Transverse colon (tissue), 4 donors: ENCODE results near the gene PITX3. TPM values are rescaled to one million over a fixed set of nuclear protein-coding genes. Genes with fewer than 3 reads are reported as not detected.

ENCODE experiments used
- DNase-seq: peaks from one replicate; pipeline ENCODE4 v3.0.0-alpha.2; 2019
- H3K27ac ChIP-seq, 4 donors: fragments of 200-600 bp; sonication (generic); 2 replicates each; pipeline ENCODE4 v1.5.1; 2016 to 2018; ENCODE audit warnings: inconsistent platforms in 4 of 4
- H3K27me3 ChIP-seq: fragments of 200-600 bp; sonication (generic); 2 replicates; pipeline ENCODE4 v1.5.1; 2017; ENCODE audit warnings: inconsistent platforms
- H3K36me3 ChIP-seq, 4 donors: fragments of 200-600 bp; sonication (generic); 2 replicates each; pipeline ENCODE4 v1.5.1; 2017 to 2019; ENCODE audit warnings: inconsistent platforms in 4 of 4
- H3K4me1 ChIP-seq, 4 donors: fragments of 200-600 bp; sonication (generic); 2 replicates each; pipeline ENCODE4 v1.5.1; 2017 to 2020; ENCODE audit warnings: inconsistent platforms in 4 of 4
- H3K4me3 ChIP-seq, 4 donors: fragments of 200-600 bp; sonication (generic); 1 replicate in 1 of 4; 2 replicates in 3 of 4; pipeline versions ENCODE4 v1.5.1 to v1.6.1; 2017 to 2019; ENCODE audit warnings: inconsistent platforms in 4 of 4
- H3K9me3 ChIP-seq, 2 donors: fragments of 200-600 bp; sonication (generic); 2 replicates each; pipeline ENCODE4 v1.5.1; 2017 to 2019; ENCODE audit warnings: inconsistent platforms in 2 of 2
- EP300 ChIP-seq: sonication (generic); formaldehyde crosslinking; IDR thresholded peaks from one replicate; pipeline ENCODE4 v1.6.1; 2017; ENCODE audit warnings: antibody characterized with exemption, low read depth
- POLR2A ChIP-seq: fragments of 450-650 bp; IDR thresholded peaks from one replicate; pipeline ENCODE4 v1.6.1; 2016; ENCODE audit warnings: antibody characterized with exemption, mild to moderate bottlenecking, moderate library complexity
- POLR2AphosphoS5 ChIP-seq, 3 donors: sonication (generic); formaldehyde crosslinking; IDR thresholded peaks; one replicate each; pipeline ENCODE4 v1.6.1; 2016; ENCODE audit warnings: antibody characterized with exemption in 3 of 3
- WGBS, 2 donors: methylation state at CpG; one replicate each; pipeline ENCODE4 v1.1.5; 2018; ENCODE audit warnings: low coverage in 1 of 2; 5-methylcytosine and 5-hydroxymethylcytosine counted together
- in situ Hi-C, 4 donors: fragments of 200-750 bp; cut with MboI; loops; one replicate each; pipeline versions ENCODE4 v1.15.0 to v1.15.1; 2017; ENCODE audit warnings: low sequenced_read_pairs in 3 of 4, low pct_ligation_motif_present in 1 of 4, low pct_unique_long_range_greater_than_20kb in 1 of 4
- intact Hi-C: fragments of 100-400 bp; cut with DNase I; formaldehyde crosslinking; loops from one replicate; pipeline ENCODE4 v1.15.1; 2023; ENCODE audit warnings: low total_unique reads
- total RNA-seq, 4 donors: library from RNA; depleted of rRNA; stranded (reverse); fragments of >200 nt; gene quantifications; one replicate each; pipeline ENCODE4 v1.1.0, GENCODE V29; 2016
- TF ChIP-seq, protein P1 (sequence below), 5 experiments: fragments of 200-600 bp in 3 of 5; fragments of 450-650 bp in 2 of 5; sonication (generic) in 3 of 5; IDR thresholded peaks; 1 replicate in 2 of 5; 2 replicates in 3 of 5; pipeline ENCODE4 v1.5.1; 2016 to 2017; ENCODE audit warnings: antibody characterized with exemption in 5 of 5, inconsistent platforms in 3 of 5, mild to moderate bottlenecking in 2 of 5, moderate library complexity in 1 of 5

PITX3 gene
- total RNA-seq, 4 donors from 2014 or later = not detected

DNA sequence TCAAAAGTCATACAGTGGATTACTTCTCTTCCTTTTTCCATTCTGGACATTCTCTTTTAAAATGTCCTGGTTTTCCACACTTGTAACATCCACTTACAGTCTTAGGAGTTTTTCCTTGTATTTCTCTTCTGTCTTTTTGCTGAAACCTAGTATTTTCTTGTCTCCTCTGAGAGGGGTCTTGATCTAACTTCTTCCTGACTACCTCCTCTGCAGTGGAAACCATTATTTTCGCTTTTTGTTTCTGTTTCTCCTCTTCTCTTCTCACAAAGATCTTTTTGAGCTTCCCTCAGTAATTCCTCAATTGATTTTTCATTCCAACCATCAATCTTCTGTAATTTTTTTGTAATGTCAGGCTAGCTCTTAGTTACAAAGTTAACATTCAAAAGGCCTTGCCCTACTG, 38.9 kb downstream of the PITX3 start:
- 61 to 92% methylated on average over 1 of the region's 1 CpG for WGBS, 2 donors
- no peak for TF ChIP-seq EP300
- TF ChIP-seq POLR2A = no peak

GRCh38 chr10:102200751-102201640, 40.3 kb downstream of the PITX3 start:
- no peak for DNase-seq
- peaks cover 6 to 11% of the 10 kb centered on the region in 2 donors for H3K9me3 ChIP-seq
- 81% methylated on average over 21 of the region's 34 CpGs; no CpG with 5 or more reads in 1 of the 2 donors for WGBS, 2 donors
- TF ChIP-seq POLR2AphosphoS5 (IDR thresholded peaks at IDR 0.05) (no peak), POLR2A (no peak), EP300 (no peak)
- TF ChIP-seq, protein P1, sequence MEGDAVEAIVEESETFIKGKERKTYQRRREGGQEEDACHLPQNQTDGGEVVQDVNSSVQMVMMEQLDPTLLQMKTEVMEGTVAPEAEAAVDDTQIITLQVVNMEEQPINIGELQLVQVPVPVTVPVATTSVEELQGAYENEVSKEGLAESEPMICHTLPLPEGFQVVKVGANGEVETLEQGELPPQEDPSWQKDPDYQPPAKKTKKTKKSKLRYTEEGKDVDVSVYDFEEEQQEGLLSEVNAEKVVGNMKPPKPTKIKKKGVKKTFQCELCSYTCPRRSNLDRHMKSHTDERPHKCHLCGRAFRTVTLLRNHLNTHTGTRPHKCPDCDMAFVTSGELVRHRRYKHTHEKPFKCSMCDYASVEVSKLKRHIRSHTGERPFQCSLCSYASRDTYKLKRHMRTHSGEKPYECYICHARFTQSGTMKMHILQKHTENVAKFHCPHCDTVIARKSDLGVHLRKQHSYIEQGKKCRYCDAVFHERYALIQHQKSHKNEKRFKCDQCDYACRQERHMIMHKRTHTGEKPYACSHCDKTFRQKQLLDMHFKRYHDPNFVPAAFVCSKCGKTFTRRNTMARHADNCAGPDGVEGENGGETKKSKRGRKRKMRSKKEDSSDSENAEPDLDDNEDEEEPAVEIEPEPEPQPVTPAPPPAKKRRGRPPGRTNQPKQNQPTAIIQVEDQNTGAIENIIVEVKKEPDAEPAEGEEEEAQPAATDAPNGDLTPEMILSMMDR (IDR thresholded peaks at IDR 0.05) = no peak
- H3K27ac ChIP-seq = no peak overlapping the region
- H3K4me3 ChIP-seq = no peak overlapping the region
- in situ Hi-C loops (no loop called here), intact Hi-C loops (no loop called here)
- H3K36me3 ChIP-seq = no peaks in the 10 kb centered on the region
- no peaks in the 10 kb centered on the region for H3K4me1 ChIP-seq
- no peaks in the 10 kb centered on the region for H3K27me3 ChIP-seq

More for the DNA sequence above, 38.9 kb downstream of the PITX3 start:
- H3K27me3 ChIP-seq = no peaks in the 10 kb centered on the region
- H3K4me1 ChIP-seq = no peaks in the 10 kb centered on the region
- H3K4me3 ChIP-seq = no peak overlapping the region
- intact Hi-C loops (no loop called here), in situ Hi-C loops (no loop called here)
- no peak overlapping the region for H3K27ac ChIP-seq
- DNase-seq = no peak
- H3K9me3 ChIP-seq = peaks cover 6 to 11% of the 10 kb centered on the region in 2 donors
- no peaks in the 10 kb centered on the region for H3K36me3 ChIP-seq

- in situ Hi-C loops (no loop called here), intact Hi-C loops (no loop called here)
- H3K27ac ChIP-seq = no peak overlapping the region
- no peaks in the 10 kb centered on the region for H3K9me3 ChIP-seq
- no peaks in the 10 kb centered on the region for H3K27me3 ChIP-seq
- WGBS, 2 donors = 17 to 45% methylated on average over 1 to 2 of the region's 2 CpGs
- TF ChIP-seq POLR2AphosphoS5 (IDR thresholded peaks at IDR 0.05) (no peak), POLR2A (no peak), EP300 (no peak)
- TF ChIP-seq, protein P1 (IDR thresholded peaks at IDR 0.05) = no peak
- no peaks in the 10 kb centered on the region for H3K36me3 ChIP-seq
- DNase-seq = no peak
- no peaks in the 10 kb centered on the region for H3K4me1 ChIP-seq
- no peak overlapping the region for H3K4me3 ChIP-seq
Observed at GRCh38 chr10:102198027-102198426, 43.3 kb downstream of the PITX3 start.

DNA sequence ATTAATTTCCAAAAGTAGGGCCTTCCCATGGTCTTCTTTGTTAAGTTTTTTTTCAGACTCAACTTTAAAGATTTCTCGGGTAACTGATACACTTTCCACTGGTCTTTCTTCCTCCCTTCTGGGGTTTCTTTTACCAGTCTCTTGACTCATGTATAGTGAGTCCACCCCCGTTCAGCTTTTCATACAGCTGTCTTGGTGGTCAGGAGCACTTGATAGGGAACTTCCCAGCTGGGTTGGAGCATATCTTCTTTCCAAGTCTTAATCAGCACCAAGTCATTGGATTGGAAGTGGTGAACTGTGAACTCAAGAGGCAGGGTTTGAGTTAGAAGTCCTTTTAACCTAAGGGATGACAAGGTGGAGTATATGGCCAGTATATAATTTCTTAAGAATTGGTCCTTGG, 44.4 kb downstream of the PITX3 start:
- no peak for DNase-seq
- Histone ChIP-seq H3K27ac (no peak overlapping the region), H3K36me3 (no peaks in the 10 kb centered on the region), H3K4me1 (no peaks in the 10 kb centered on the region), H3K4me3 (no peak overlapping the region), H3K27me3 (no peaks in the 10 kb centered on the region), H3K9me3 (peaks cover 0 to 3% of the 10 kb centered on the region in 2 donors)
- in situ Hi-C loops (no loop called here), intact Hi-C loops (no loop called here)
- no peak for TF ChIP-seq POLR2A
- TF ChIP-seq EP300 = no peak
- TF ChIP-seq POLR2AphosphoS5 (IDR thresholded peaks at IDR 0.05) = no peak
- TF ChIP-seq, protein P1 (IDR thresholded peaks at IDR 0.05) = no peak
- WGBS, 2 donors = 72% methylated on average over 2 of the region's 2 CpGs; no CpG with 5 or more reads in 1 of the 2 donors
